ENCODE measurements around the gene MPC2. TPM values are rescaled to one million over a fixed set of nuclear protein-coding genes. Genes with fewer than 3 reads are reported as not detected.

Gene MPC2
- polyA plus RNA-seq, 4 donors = 140 to 208 (median 170) TPM

DNA sequence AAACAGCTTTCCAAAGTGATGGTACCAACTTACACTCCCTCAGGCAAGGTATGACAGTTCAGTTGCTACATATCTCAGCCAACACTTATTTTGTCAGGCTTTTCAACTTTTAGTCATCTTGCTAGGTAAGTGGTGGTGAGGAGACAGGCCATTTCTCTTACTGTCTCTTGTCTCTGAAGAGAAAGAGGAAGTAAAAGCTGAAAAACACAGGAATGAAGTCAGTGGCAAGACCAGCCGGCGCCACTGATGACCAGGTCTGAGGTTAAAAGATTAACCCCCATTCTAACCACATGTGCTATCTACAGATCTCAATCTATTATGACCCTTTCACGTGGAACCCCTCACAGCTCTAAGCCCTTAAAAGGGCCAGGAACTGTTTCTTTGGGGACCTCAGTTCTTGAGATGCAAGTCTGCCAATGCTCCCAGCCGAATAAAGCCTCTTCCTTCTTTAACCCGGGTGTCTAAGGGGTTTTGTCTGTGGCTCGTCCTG is 27.1 kb downstream of the MPC2 start:
- Histone ChIP-seq H3K27ac (ENCODE audit: low read depth in 1 of 3, low read length in 2 of 3) (no peak overlapping the region), H3K36me3 (ENCODE audit: control insufficient read depth in 3 of 3, insufficient read depth in 2 of 3, low read depth in 1 of 3, low read length in 3 of 3) (peaks cover 0 to 2% (median 2%) of the 10 kb centered on the region in 3 donors), H3K9me3 (ENCODE audit: control insufficient read depth in 2 of 2, insufficient read depth in 1 of 2, low read depth in 1 of 2, low read length in 1 of 2) (peaks cover 0 to 9% of the 10 kb centered on the region in 2 donors), H3K4me3 (ENCODE audit: low read depth in 1 of 3, low read length in 3 of 3) (no peak overlapping the region), H3K4me1 (ENCODE audit: control insufficient read depth in 3 of 3, insufficient read depth in 2 of 3, low read depth in 1 of 3, low read length in 2 of 3) (no peaks in the 10 kb centered on the region), H3K27me3 (ENCODE audit: control insufficient read depth in 3 of 3, insufficient read depth in 3 of 3, low read length in 3 of 3) (no peaks in the 10 kb centered on the region)
- FAIRE-seq (no peak), DNase-seq (no peak)
- WGBS, 3 donors = 72 to 84% (median 82%) methylated on average over 6 of the region's 6 CpGs

DNA sequence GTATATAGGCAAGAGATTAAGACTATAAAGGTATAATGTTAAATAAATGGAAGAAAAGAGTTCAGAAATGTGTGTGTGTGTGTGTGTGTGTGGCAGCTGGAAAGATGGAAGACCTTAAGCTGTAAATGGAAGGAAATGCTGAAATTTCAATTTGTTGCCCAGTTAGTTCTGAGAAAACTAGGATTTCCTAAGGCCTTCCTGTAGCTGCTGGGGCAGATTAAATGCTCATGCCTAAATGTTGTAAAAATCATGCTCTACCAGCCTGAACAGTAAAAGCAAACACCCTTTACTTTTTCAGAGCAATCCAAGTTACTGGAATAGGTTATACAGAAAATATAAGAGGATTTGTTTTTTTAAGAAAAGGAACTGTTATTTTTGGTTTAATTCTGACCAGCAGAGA is 31.2 kb downstream of the MPC2 start:
- Histone ChIP-seq H3K36me3 (ENCODE audit: control insufficient read depth in 3 of 3, insufficient read depth in 2 of 3, low read depth in 1 of 3, low read length in 3 of 3) (no peaks in the 10 kb centered on the region), H3K9me3 (ENCODE audit: control insufficient read depth in 2 of 2, insufficient read depth in 1 of 2, low read depth in 1 of 2, low read length in 1 of 2) (peaks cover 0 to 9% of the 10 kb centered on the region in 2 donors), H3K27me3 (ENCODE audit: control insufficient read depth in 3 of 3, insufficient read depth in 3 of 3, low read length in 3 of 3) (no peaks in the 10 kb centered on the region), H3K4me1 (ENCODE audit: control insufficient read depth in 3 of 3, insufficient read depth in 2 of 3, low read depth in 1 of 3, low read length in 2 of 3) (no peaks in the 10 kb centered on the region), H3K4me3 (ENCODE audit: low read depth in 1 of 3, low read length in 3 of 3) (no peak overlapping the region), H3K27ac (ENCODE audit: low read depth in 1 of 3, low read length in 2 of 3) (no peak overlapping the region)
- DNase-seq (no peak), FAIRE-seq (no peak)

DNA sequence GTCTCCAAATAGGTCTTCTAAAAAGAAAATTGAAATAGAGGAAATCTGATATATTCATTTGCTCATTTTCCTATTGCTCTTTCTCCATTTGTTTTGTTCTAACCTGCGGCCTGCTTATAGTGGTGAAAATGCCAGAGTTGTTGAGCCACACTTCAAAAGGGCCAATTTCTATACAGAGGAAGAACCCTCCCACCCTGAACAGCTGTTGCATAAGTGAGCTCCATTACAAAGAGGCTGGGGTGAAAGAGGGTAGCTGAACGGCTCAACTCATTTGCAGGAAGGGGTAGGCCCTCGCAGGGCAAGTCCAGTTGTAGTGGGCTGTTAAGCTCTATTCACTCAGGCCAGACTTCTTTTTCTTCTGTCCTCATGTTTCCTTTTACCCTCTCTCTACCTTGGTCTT is 31.7 kb downstream of the MPC2 start:
- H3K4me3 ChIP-seq (ENCODE audit: low read depth in 1 of 3, low read length in 3 of 3) = no peak overlapping the region
- WGBS, 3 donors = 74 to 92% (median 86%) methylated on average over 3 of the region's 3 CpGs
- no peak for DNase-seq
- no peaks in the 10 kb centered on the region for H3K4me1 ChIP-seq (ENCODE audit: control insufficient read depth in 3 of 3, insufficient read depth in 2 of 3, low read depth in 1 of 3, low read length in 2 of 3)
- no peaks in the 10 kb centered on the region for H3K27me3 ChIP-seq (ENCODE audit: control insufficient read depth in 3 of 3, insufficient read depth in 3 of 3, low read length in 3 of 3)
- peaks cover 0 to 9% of the 10 kb centered on the region in 2 donors for H3K9me3 ChIP-seq (ENCODE audit: control insufficient read depth in 2 of 2, insufficient read depth in 1 of 2, low read depth in 1 of 2, low read length in 1 of 2)
- FAIRE-seq = no peak
- H3K27ac ChIP-seq (ENCODE audit: low read depth in 1 of 3, low read length in 2 of 3) = peak overlapping the region in 1 of 3 donors; percentile 17
- no peaks in the 10 kb centered on the region for H3K36me3 ChIP-seq (ENCODE audit: control insufficient read depth in 3 of 3, insufficient read depth in 2 of 3, low read depth in 1 of 3, low read length in 3 of 3)

DNA sequence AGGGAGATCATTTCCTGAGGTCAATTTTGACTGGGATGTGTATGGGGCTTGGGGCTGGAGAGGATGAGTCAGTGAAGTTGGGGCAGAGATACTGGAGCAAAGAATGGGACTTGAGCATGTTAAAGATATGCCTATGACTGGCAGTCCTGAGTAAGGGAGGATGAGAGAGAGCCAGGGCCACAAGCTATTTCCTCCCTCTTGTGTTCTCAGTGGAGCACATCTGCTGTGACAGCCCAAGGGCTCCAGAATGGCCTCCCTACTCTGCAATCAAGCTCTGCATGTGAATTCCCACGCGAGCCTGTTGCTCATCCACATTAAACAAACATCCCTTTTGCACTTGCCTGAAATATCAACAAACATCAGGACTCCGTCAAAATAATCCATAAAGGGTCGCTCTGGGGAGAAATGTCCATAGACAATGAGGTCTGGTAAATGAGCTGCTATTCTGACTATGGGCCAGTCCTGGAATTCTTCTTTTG is 32.2 kb downstream of the MPC2 start:
- 63 to 95% (median 82%) methylated on average over 4 of the region's 4 CpGs for WGBS, 3 donors
- peak overlapping the region in 1 of 3 donors; percentile 3 for H3K27ac ChIP-seq (ENCODE audit: low read depth in 1 of 3, low read length in 2 of 3)
- DNase-seq = no peak
- no peaks in the 10 kb centered on the region for H3K36me3 ChIP-seq (ENCODE audit: control insufficient read depth in 3 of 3, insufficient read depth in 2 of 3, low read depth in 1 of 3, low read length in 3 of 3)
- H3K4me3 ChIP-seq (ENCODE audit: low read depth in 1 of 3, low read length in 3 of 3) = no peak overlapping the region
- no peaks in the 10 kb centered on the region for H3K27me3 ChIP-seq (ENCODE audit: control insufficient read depth in 3 of 3, insufficient read depth in 3 of 3, low read length in 3 of 3)
- H3K4me1 ChIP-seq (ENCODE audit: control insufficient read depth in 3 of 3, insufficient read depth in 2 of 3, low read depth in 1 of 3, low read length in 2 of 3) = no peaks in the 10 kb centered on the region
- no peak for FAIRE-seq
- peaks cover 0 to 6% of the 10 kb centered on the region in 2 donors for H3K9me3 ChIP-seq (ENCODE audit: control insufficient read depth in 2 of 2, insufficient read depth in 1 of 2, low read depth in 1 of 2, low read length in 1 of 2)

DNA sequence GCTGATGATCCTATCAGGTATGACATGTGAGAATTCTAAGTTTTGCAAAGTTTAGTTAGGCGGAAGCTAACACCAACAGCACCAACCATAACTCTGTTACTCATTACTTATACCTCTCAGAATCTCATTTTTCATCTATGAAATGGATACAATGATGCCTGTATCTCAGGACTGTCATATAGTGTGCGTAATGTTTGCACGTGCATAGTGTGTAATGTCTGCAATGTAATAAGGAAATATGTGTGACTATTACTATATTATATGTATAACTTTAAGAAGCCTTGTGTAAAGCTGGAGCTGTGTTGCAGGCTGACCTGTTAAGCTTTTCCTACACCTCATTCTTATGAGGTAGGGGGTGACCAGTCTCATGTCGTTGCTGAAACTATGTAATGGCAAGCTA is 36.0 kb downstream of the MPC2 start:
- Histone ChIP-seq H3K4me3 (ENCODE audit: low read depth in 1 of 3, low read length in 3 of 3) (no peak overlapping the region), H3K4me1 (ENCODE audit: control insufficient read depth in 3 of 3, insufficient read depth in 2 of 3, low read depth in 1 of 3, low read length in 2 of 3) (no peaks in the 10 kb centered on the region), H3K36me3 (ENCODE audit: control insufficient read depth in 3 of 3, insufficient read depth in 2 of 3, low read depth in 1 of 3, low read length in 3 of 3) (no peaks in the 10 kb centered on the region), H3K9me3 (ENCODE audit: control insufficient read depth in 2 of 2, insufficient read depth in 1 of 2, low read depth in 1 of 2, low read length in 1 of 2) (no peaks in the 10 kb centered on the region), H3K27me3 (ENCODE audit: control insufficient read depth in 3 of 3, insufficient read depth in 3 of 3, low read length in 3 of 3) (no peaks in the 10 kb centered on the region), H3K27ac (ENCODE audit: low read depth in 1 of 3, low read length in 2 of 3) (no peak overlapping the region)
- FAIRE-seq = no peak
- 92 to 94% (median 93%) methylated on average over 4 of the region's 4 CpGs for WGBS, 3 donors
- no peak for DNase-seq

DNA sequence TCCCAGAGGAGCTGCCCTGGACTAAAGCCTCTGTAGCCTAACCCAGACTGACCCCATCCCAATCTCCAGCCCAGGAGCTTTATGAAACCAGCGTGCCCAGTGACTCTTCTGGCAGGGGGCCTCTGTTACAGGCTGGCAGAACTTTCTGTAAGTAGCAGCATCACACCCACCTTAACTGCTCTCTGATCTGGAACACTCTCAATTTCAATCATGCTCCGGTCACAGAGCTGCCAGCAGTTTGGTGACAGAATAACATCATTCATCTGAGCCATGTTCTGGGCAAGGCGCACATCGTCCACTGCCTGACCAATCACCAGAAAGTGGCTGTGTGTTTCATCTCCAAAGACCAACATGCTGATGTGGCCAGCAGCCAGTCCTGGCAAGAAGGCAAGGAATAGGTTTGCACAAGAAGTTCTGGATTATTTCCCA is 37.6 kb downstream of the MPC2 start:
- H3K9me3 ChIP-seq (ENCODE audit: control insufficient read depth in 2 of 2, insufficient read depth in 1 of 2, low read depth in 1 of 2, low read length in 1 of 2) = no peaks in the 10 kb centered on the region
- no peak overlapping the region for H3K27ac ChIP-seq (ENCODE audit: low read depth in 1 of 3, low read length in 2 of 3)
- H3K4me1 ChIP-seq (ENCODE audit: control insufficient read depth in 3 of 3, insufficient read depth in 2 of 3, low read depth in 1 of 3, low read length in 2 of 3) = no peaks in the 10 kb centered on the region
- H3K27me3 ChIP-seq (ENCODE audit: control insufficient read depth in 3 of 3, insufficient read depth in 3 of 3, low read length in 3 of 3) = no peaks in the 10 kb centered on the region
- no peak for FAIRE-seq
- 72 to 81% (median 77%) methylated on average over 4 of the region's 4 CpGs for WGBS, 3 donors
- no peaks in the 10 kb centered on the region for H3K36me3 ChIP-seq (ENCODE audit: control insufficient read depth in 3 of 3, insufficient read depth in 2 of 3, low read depth in 1 of 3, low read length in 3 of 3)
- no peak overlapping the region for H3K4me3 ChIP-seq (ENCODE audit: low read depth in 1 of 3, low read length in 3 of 3)
- DNase-seq = no peak

DNA sequence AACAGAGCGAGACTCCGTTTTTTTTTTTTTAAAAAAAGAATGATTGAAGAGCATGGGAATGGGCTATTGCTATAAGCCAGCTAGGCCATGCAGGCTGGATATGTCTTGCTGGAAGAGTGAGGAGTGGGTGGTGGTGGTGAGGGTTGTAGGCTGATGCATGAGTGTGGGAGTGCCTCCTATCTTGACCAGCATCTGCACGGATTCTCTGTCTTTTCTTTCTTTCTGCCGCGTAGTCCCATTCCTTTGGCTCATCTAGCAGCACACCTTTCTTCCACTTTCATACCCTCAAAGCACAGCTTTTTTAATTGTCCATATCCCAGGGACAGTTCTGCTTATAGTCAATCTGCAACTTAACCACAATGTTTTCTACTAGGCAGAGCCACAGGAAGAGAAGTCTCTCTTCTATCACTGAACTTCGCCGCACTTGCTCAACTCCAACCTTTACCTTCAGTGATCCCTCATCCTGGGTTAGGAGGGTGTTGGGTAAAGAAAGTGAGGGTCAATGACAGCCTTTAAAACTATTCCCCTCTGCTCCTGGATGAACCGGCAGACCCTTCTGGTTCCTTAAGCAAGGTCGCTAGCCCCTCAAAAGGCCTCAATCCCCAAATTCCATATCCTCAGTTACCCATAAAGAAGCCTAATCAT is 38.2 kb downstream of the MPC2 start:
- no peak for FAIRE-seq
- WGBS, 3 donors = 96 to 97% (median 96%) methylated on average over 9 of the region's 9 CpGs

DNA sequence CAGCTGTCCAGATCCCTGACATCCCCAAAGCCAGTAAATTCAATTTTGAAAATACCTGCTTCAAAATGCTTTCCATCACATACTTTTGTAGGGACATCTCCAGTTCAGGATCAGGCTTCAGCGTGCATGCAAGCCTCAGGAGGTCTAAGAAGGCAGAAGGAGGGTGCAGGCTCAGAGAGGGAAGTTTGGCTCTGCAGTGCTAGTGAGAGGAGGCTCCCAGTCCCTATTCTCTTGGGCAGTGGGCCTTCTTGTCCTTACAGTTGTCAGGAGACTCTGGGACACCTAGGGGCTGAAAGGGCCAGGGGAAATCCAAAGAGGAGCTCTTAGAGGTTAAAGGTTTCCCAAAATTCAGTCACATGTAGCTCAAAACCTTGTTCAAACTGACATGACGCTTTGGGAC is 43.1 kb downstream of the MPC2 start:
- FAIRE-seq = no peak
- DNase-seq = no peak
- no peak overlapping the region for H3K27ac ChIP-seq (ENCODE audit: low read depth in 1 of 3, low read length in 2 of 3)
- WGBS, 3 donors = 79 to 92% (median 90%) methylated on average over 2 of the region's 2 CpGs
- H3K4me1 ChIP-seq (ENCODE audit: control insufficient read depth in 3 of 3, insufficient read depth in 2 of 3, low read depth in 1 of 3, low read length in 2 of 3) = no peaks in the 10 kb centered on the region
- H3K9me3 ChIP-seq (ENCODE audit: control insufficient read depth in 2 of 2, insufficient read depth in 1 of 2, low read depth in 1 of 2, low read length in 1 of 2) = no peaks in the 10 kb centered on the region
- H3K4me3 ChIP-seq (ENCODE audit: low read depth in 1 of 3, low read length in 3 of 3) = no peak overlapping the region
- H3K36me3 ChIP-seq (ENCODE audit: control insufficient read depth in 3 of 3, insufficient read depth in 2 of 3, low read depth in 1 of 3, low read length in 3 of 3) = no peaks in the 10 kb centered on the region
- no peaks in the 10 kb centered on the region for H3K27me3 ChIP-seq (ENCODE audit: control insufficient read depth in 3 of 3, insufficient read depth in 3 of 3, low read length in 3 of 3)

More for the DNA sequence above, 38.2 kb downstream of the MPC2 start:
- H3K9me3 ChIP-seq (ENCODE audit: control insufficient read depth in 2 of 2, insufficient read depth in 1 of 2, low read depth in 1 of 2, low read length in 1 of 2) = no peaks in the 10 kb centered on the region
- H3K4me3 ChIP-seq (ENCODE audit: low read depth in 1 of 3, low read length in 3 of 3) = no peak overlapping the region
- no peaks in the 10 kb centered on the region for H3K4me1 ChIP-seq (ENCODE audit: control insufficient read depth in 3 of 3, insufficient read depth in 2 of 3, low read depth in 1 of 3, low read length in 2 of 3)
- H3K36me3 ChIP-seq (ENCODE audit: control insufficient read depth in 3 of 3, insufficient read depth in 2 of 3, low read depth in 1 of 3, low read length in 3 of 3) = no peaks in the 10 kb centered on the region
- no peaks in the 10 kb centered on the region for H3K27me3 ChIP-seq (ENCODE audit: control insufficient read depth in 3 of 3, insufficient read depth in 3 of 3, low read length in 3 of 3)
- DNase-seq = no peak
- no peak overlapping the region for H3K27ac ChIP-seq (ENCODE audit: low read depth in 1 of 3, low read length in 2 of 3)

DNA sequence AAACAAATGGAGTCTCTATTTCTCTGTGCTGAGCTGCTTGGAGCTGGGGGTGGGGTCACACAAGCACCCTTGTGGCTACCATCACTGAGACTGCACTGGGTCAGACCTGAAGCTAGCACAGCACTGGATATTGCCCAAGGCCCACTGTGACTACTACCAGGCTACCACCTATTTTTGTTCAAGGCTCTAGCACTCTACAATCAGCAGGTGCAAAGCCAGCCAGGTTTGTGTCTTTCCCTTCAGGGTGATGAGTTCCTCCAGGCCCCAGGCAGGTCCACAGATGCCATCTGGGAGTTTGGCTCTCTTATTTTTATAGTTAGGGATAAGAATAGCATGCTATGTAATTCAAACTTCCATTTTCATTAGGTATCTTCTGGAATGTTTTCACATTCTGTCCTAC is 46.5 kb downstream of the MPC2 start:
- no peak overlapping the region for H3K4me3 ChIP-seq (ENCODE audit: low read depth in 1 of 3, low read length in 3 of 3)
- H3K36me3 ChIP-seq (ENCODE audit: control insufficient read depth in 3 of 3, insufficient read depth in 2 of 3, low read depth in 1 of 3, low read length in 3 of 3) = no peaks in the 10 kb centered on the region
- no peaks in the 10 kb centered on the region for H3K27me3 ChIP-seq (ENCODE audit: control insufficient read depth in 3 of 3, insufficient read depth in 3 of 3, low read length in 3 of 3)
- no peak overlapping the region for H3K27ac ChIP-seq (ENCODE audit: low read depth in 1 of 3, low read length in 2 of 3)
- FAIRE-seq (no peak), DNase-seq (no peak)
- H3K4me1 ChIP-seq (ENCODE audit: control insufficient read depth in 3 of 3, insufficient read depth in 2 of 3, low read depth in 1 of 3, low read length in 2 of 3) = no peaks in the 10 kb centered on the region
- H3K9me3 ChIP-seq (ENCODE audit: control insufficient read depth in 2 of 2, insufficient read depth in 1 of 2, low read depth in 1 of 2, low read length in 1 of 2) = no peaks in the 10 kb centered on the region
